HEK293 (cell line): ENCODE results near the gene CDH1.

Source experiments
- CTCF ChIA-PET: fragments of 350-600 bp; formaldehyde crosslinking; extraction: SDS; loops from one replicate; lab custom pipeline; 2021; ENCODE audit warnings: antibody characterized with exemption; lab: Yijun Ruan, JAX
- POLR2A ChIA-PET: fragments of 300-600 bp; formaldehyde crosslinking; extraction: SDS; loops from one replicate; lab custom pipeline; 2020; ENCODE audit warnings: antibody characterized with exemption, inconsistent platforms; lab: Yijun Ruan, JAX
- H3K27ac ChIP-seq: fragments of 200-500 bp; sonication (Bioruptor generic); 2 replicates; pipeline ENCODE4 v1.5.1; 2014; ENCODE audit warnings: low read depth, low read length, control low read depth, inconsistent platforms; ENCODE audit errors: extremely low read depth
- H3K36me3 ChIP-seq, 2 experiments: fragments of 200-500 bp in 1 of 2; sonication (Bioruptor generic) in 1 of 2; 1 replicate in 1 of 2; 2 replicates in 1 of 2; pipeline ENCODE4 v1.5.1; 2014 to 2017; ENCODE audit warnings: inconsistent platforms in 2 of 2, low read length in 2 of 2; ENCODE audit not compliant: control insufficient read depth in 2 of 2, insufficient read depth in 1 of 2
- H3K4me1 ChIP-seq: fragments of 200-500 bp; sonication (Bioruptor generic); 2 replicates; pipeline ENCODE4 v1.5.1; 2014; ENCODE audit warnings: mild to moderate bottlenecking, low read length, inconsistent platforms; ENCODE audit not compliant: control insufficient read depth, insufficient read depth
- H3K4me3 ChIP-seq: 2 replicates; pipeline ENCODE4 v1.5.1; 2011; ENCODE audit warnings: low read depth, mild to moderate bottlenecking, control low read depth, low read length, moderate library complexity
- H3K9me3 ChIP-seq: fragments of 200-500 bp; sonication (Bioruptor generic); 2 replicates; pipeline ENCODE4 v1.5.1; 2014; ENCODE audit warnings: low read depth, low read length, inconsistent platforms; ENCODE audit not compliant: control insufficient read depth, insufficient read depth
- EGR2 ChIP-seq: fragments of 450-650 bp; formaldehyde crosslinking; IDR thresholded peaks from 2 replicates; pipeline ENCODE4 v1.5.1; 2016; ENCODE audit warnings: low read depth, missing biosample characterization, missing genetic modification characterization
- HOXC10 ChIP-seq: sonication (generic); formaldehyde crosslinking; IDR thresholded peaks from 2 replicates; pipeline ENCODE4 v1.8.1; 2023; ENCODE audit warnings: mild to moderate bottlenecking, missing genetic modification reagents
- IKZF3 ChIP-seq: fragments of 450-650 bp; IDR thresholded peaks from 2 replicates; pipeline ENCODE4 v1.5.0; 2018; ENCODE audit warnings: missing biosample characterization, mild to moderate bottlenecking, missing genetic modification characterization, moderate library complexity
- KLF1 ChIP-seq: fragments of 450-650 bp; formaldehyde crosslinking; IDR thresholded peaks from 2 replicates; pipeline ENCODE4 v1.5.1; 2016; ENCODE audit warnings: missing biosample characterization, missing genetic modification characterization
- KLF10 ChIP-seq: fragments of 450-650 bp; IDR thresholded peaks from 2 replicates; pipeline ENCODE4 v1.5.1; 2018; ENCODE audit warnings: missing biosample characterization, mild to moderate bottlenecking, missing genetic modification characterization
- KLF17 ChIP-seq: fragments of 450-650 bp; formaldehyde crosslinking; IDR thresholded peaks from 2 replicates; pipeline ENCODE4 v1.5.1; 2016; ENCODE audit warnings: missing biosample characterization, missing genetic modification characterization
- YY1 ChIP-seq: fragments of 450-650 bp; formaldehyde crosslinking; IDR thresholded peaks from 2 replicates; pipeline ENCODE4 v1.5.1; 2018; ENCODE audit warnings: missing biosample characterization, missing genetic modification characterization
- ZBTB26 ChIP-seq: fragments of 450-650 bp; formaldehyde crosslinking; optimal IDR thresholded peaks from 2 replicates; pipeline ENCODE3; 2016; ENCODE audit warnings: missing biosample characterization, mild to moderate bottlenecking, missing genetic modification characterization
- ZNF133 ChIP-seq: fragments of 450-650 bp; formaldehyde crosslinking; IDR thresholded peaks from 2 replicates; pipeline ENCODE4 v1.5.1; 2016; ENCODE audit warnings: missing biosample characterization, missing genetic modification characterization
- ZNF140 ChIP-seq: fragments of 450-650 bp; formaldehyde crosslinking; IDR thresholded peaks from 2 replicates; pipeline ENCODE4 v1.5.1; 2016; ENCODE audit warnings: missing biosample characterization, missing genetic modification characterization
- ZNF155 ChIP-seq: fragments of 450-650 bp; formaldehyde crosslinking; IDR thresholded peaks from 2 replicates; pipeline ENCODE4 v1.5.1; 2016; ENCODE audit warnings: missing biosample characterization, missing genetic modification characterization
- ZNF175 ChIP-seq: fragments of 450-650 bp; formaldehyde crosslinking; IDR thresholded peaks from 2 replicates; pipeline ENCODE4 v1.5.1; 2016; ENCODE audit warnings: missing biosample characterization, missing genetic modification characterization
- ZNF184 ChIP-seq: fragments of 450-650 bp; IDR thresholded peaks from 2 replicates; pipeline ENCODE4 v1.5.1; 2018; ENCODE audit warnings: missing biosample characterization, mild to moderate bottlenecking, missing genetic modification characterization
- ZNF2 ChIP-seq: fragments of 450-650 bp; formaldehyde crosslinking; IDR thresholded peaks from 2 replicates; pipeline ENCODE4 v1.5.1; 2016; ENCODE audit warnings: missing biosample characterization, missing genetic modification characterization
- ZNF266 ChIP-seq: fragments of 450-650 bp; formaldehyde crosslinking; IDR thresholded peaks from 2 replicates; pipeline ENCODE4 v1.5.1; 2016; ENCODE audit warnings: missing biosample characterization, missing genetic modification characterization, low read depth
- ZNF341 ChIP-seq: fragments of 450-650 bp; formaldehyde crosslinking; IDR thresholded peaks from 2 replicates; pipeline ENCODE4; 2016; ENCODE audit warnings: low read depth, missing biosample characterization, missing genetic modification characterization
- ZNF423 ChIP-seq: fragments of 450-650 bp; formaldehyde crosslinking; IDR thresholded peaks from 2 replicates; pipeline ENCODE4 v1.5.1; 2016; ENCODE audit warnings: missing biosample characterization, missing genetic modification characterization
- ZNF433 ChIP-seq: fragments of 450-650 bp; formaldehyde crosslinking; IDR thresholded peaks from 2 replicates; pipeline ENCODE4 v1.5.1; 2016; ENCODE audit warnings: missing biosample characterization, missing genetic modification characterization, low read depth
- ZNF501 ChIP-seq: fragments of 450-650 bp; formaldehyde crosslinking; IDR thresholded peaks from 2 replicates; pipeline ENCODE4 v1.5.1; 2016; ENCODE audit warnings: missing biosample characterization, missing genetic modification characterization
- ZNF544 ChIP-seq: fragments of 450-650 bp; formaldehyde crosslinking; IDR thresholded peaks from 2 replicates; pipeline ENCODE4 v1.5.0; 2017; ENCODE audit warnings: missing biosample characterization, missing genetic modification characterization
- ZNF561 ChIP-seq: fragments of 450-650 bp; IDR thresholded peaks from 2 replicates; pipeline ENCODE4 v1.5.1; 2018; ENCODE audit warnings: missing biosample characterization, missing genetic modification characterization, borderline replicate concordance
- ZNF585B ChIP-seq: fragments of 450-650 bp; formaldehyde crosslinking; IDR thresholded peaks from 2 replicates; pipeline ENCODE4 v1.5.1; 2016; ENCODE audit warnings: missing biosample characterization, missing genetic modification characterization
- ZNF596 ChIP-seq: fragments of 450-650 bp; IDR thresholded peaks from 2 replicates; pipeline ENCODE4 v1.5.0; 2018; ENCODE audit warnings: missing biosample characterization, mild to moderate bottlenecking, missing genetic modification characterization, moderate library complexity
- ZNF658 ChIP-seq: fragments of 450-650 bp; formaldehyde crosslinking; IDR thresholded peaks from 2 replicates; pipeline ENCODE4; 2016; ENCODE audit warnings: missing biosample characterization, missing genetic modification characterization
- ZXDB ChIP-seq: fragments of 450-650 bp; formaldehyde crosslinking; IDR thresholded peaks from 2 replicates; pipeline ENCODE4 v1.5.1; 2016; ENCODE audit warnings: missing biosample characterization, missing genetic modification characterization
- TF ChIP-seq, protein P1 (sequence below): fragments of 450-650 bp; formaldehyde crosslinking; IDR thresholded peaks from 2 replicates; pipeline ENCODE4 v1.5.1; 2016; ENCODE audit warnings: missing biosample characterization, missing genetic modification characterization
- TF ChIP-seq, protein P2 (sequence below): fragments of 450-650 bp; formaldehyde crosslinking; IDR thresholded peaks from 2 replicates; pipeline ENCODE4 v1.5.1; 2017; ENCODE audit warnings: missing biosample characterization, missing genetic modification characterization

The CDH1 gene

GRCh38 chr16:68778551-68779231 lies 41.6 kb downstream of the CDH1 start:
- ChIA-PET POLR2A (no interaction called here), CTCF (no interaction called here)
- Histone ChIP-seq H3K4me1 (no peaks in the 10 kb centered on the region), H3K9me3 (no peaks in the 10 kb centered on the region), H3K27ac (no peak overlapping the region), H3K36me3 (no peaks in the 10 kb centered on the region), H3K4me3 (no peak overlapping the region)
- TF ChIP-seq ZNF501 (tag by site-specific recombination) (no peak), YY1 (tag by site-specific recombination) (no peak), ZNF140 (tag by site-specific recombination) (no peak), ZNF658 (tag by site-specific recombination) (no peak), ZNF133 (tag by site-specific recombination) (no peak), ZNF423 (tag by site-specific recombination) (no peak), IKZF3 (tag by site-specific recombination) (no peak), ZNF2 (tag by site-specific recombination) (no peak), KLF1 (no peak), KLF10 (no peak), ZNF561 (tag by site-specific recombination) (no peak), ZBTB26 (tag by site-specific recombination) (no peak), ZNF155 (no peak)
- TF ChIP-seq, protein P1, sequence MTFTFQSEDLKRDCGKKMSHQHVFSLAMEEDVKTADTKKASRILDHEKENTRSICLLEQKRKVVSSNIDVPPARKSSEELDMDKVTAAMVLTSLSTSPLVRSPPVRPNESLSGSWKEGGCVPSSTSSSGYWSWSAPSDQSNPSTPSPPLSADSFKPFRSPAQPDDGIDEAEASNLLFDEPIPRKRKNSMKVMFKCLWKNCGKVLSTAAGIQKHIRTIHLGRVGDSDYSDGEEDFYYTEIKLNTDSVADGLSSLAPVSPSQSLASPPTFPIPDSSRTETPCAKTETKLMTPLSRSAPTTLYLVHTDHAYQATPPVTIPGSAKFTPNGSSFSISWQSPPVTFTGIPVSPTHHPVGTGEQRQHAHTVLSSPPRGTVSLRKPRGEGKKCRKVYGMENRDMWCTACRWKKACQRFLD = no peak
- TF ChIP-seq, protein P2, sequence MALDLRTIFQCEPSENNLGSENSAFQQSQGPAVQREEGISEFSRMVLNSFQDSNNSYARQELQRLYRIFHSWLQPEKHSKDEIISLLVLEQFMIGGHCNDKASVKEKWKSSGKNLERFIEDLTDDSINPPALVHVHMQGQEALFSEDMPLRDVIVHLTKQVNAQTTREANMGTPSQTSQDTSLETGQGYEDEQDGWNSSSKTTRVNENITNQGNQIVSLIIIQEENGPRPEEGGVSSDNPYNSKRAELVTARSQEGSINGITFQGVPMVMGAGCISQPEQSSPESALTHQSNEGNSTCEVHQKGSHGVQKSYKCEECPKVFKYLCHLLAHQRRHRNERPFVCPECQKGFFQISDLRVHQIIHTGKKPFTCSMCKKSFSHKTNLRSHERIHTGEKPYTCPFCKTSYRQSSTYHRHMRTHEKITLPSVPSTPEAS = no peak

DNA sequence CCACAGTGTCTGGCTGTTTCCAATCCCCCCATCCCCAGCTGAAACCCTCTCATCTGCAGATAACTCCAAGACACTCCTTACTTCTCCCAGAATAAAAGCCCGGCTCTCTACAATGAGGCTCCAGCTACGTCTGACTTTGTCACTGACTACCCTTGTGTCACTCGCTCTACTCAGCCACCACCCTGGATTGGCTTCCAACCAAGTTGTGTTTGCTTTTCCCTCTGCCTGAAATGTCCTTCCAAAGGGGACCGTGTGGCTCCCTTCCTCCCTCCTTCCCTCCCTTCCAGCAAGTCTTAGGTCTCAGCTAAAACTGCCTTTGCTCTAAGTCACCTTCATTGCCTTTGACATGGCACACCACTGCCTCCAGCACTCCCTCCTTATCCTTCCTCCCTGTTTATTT lies 42.8 kb downstream of the CDH1 start:
- H3K9me3 ChIP-seq = no peaks in the 10 kb centered on the region
- no peaks in the 10 kb centered on the region for H3K36me3 ChIP-seq
- CTCF ChIA-PET = no interaction called here
- no peaks in the 10 kb centered on the region for H3K4me1 ChIP-seq
- POLR2A ChIA-PET = no interaction called here
- H3K27ac ChIP-seq = no peak overlapping the region
- TF ChIP-seq ZNF341 (tag by site-specific recombination) (no peak), ZNF585B (tag by site-specific recombination) (no peak), KLF17 (tag by site-specific recombination) (no peak), ZXDB (tag by site-specific recombination) (no peak), ZNF266 (tag by site-specific recombination) (no peak), ZNF184 (tag by site-specific recombination) (no peak), HOXC10 (CRISPR knock-in tag) (no peak), ZNF596 (tag by site-specific recombination) (no peak), ZBTB26 (tag by site-specific recombination) (no peak), ZNF433 (tag by site-specific recombination) (no peak), ZNF175 (tag by site-specific recombination) (no peak), ZNF544 (no peak), EGR2 (tag by site-specific recombination) (no peak)
- no peak overlapping the region for H3K4me3 ChIP-seq
